GM12878 (cell line): ENCODE results near the gene MATN1. TPM values are rescaled to one million over a fixed set of nuclear protein-coding genes. Genes with fewer than 3 reads are reported as not detected.

Experiments
- ATAC-seq: fragments of 200-7000 bp; cut with Tn5 transposase; 3 replicates; pipeline ENCODE4 v1.9.1; 2020; ENCODE audit warnings: mild to moderate bottlenecking, moderate library complexity
- BruUV-seq: library from RNA; stranded (reverse); fragments of 400-500 nt; replicated peaks from 2 replicates; lab custom pipeline; 2021; lab: Mats Ljungman, UMichigan
- CTCF ChIA-PET: fragments of 300-600 bp; sonication (Branson Sonifier 250); formaldehyde crosslinking; extraction: SDS; loops from one replicate; lab custom pipeline; 2021; ENCODE audit warnings: inconsistent platforms; lab: Yijun Ruan, JAX
- POLR2A ChIA-PET: fragments of 350-600 bp; formaldehyde crosslinking; extraction: SDS; loops from one replicate; lab custom pipeline; 2021; ENCODE audit warnings: inconsistent platforms; lab: Charles Lee
- RAD21 ChIA-PET: fragments of 300-600 bp; sonication (Branson Sonifier 250); formaldehyde crosslinking; loops from one replicate; lab custom pipeline; 2023; ENCODE audit warnings: antibody characterized with exemption; ENCODE audit not compliant: unreplicated experiment; lab: Charles Lee
- SMC1A ChIA-PET: fragments of 300-600 bp; sonication (Branson Sonifier 250); formaldehyde crosslinking; loops from one replicate; lab custom pipeline; 2023; ENCODE audit not compliant: unreplicated experiment, uncharacterized antibody; lab: Charles Lee
- DNase-seq: peaks from one replicate; pipeline ENCODE4 v3.0.0-alpha.2; 2011; ENCODE audit warnings: low read depth, low spot score
- FAIRE-seq: peaks from 3 replicates; lab custom pipeline; 2011; peaks lifted over from hg19 to GRCh38; lab: Jason Lieb, UNC
- H2AFZ ChIP-seq: 2 replicates; pipeline ENCODE4 v1.6.0; 2011; ENCODE audit warnings: low read depth, low read length, control low read depth; ENCODE audit not compliant: control insufficient read depth
- H3K27ac ChIP-seq: 2 replicates; pipeline ENCODE4 v1.5.1; 2011; ENCODE audit warnings: control low read depth; ENCODE audit not compliant: control insufficient read depth, insufficient read depth
- H3K27me3 ChIP-seq, 2 experiments: replicated peaks in 1 of 2; 2 replicates each; pipeline versions ENCODE4 v1.6.0 to v1.6.1; 2011; ENCODE audit warnings: low read length in 1 of 2; ENCODE audit not compliant: control insufficient read depth in 2 of 2, insufficient read depth in 2 of 2
- H3K36me3 ChIP-seq, 2 experiments: 2 replicates each; pipeline ENCODE4 v1.5.1; 2011; ENCODE audit warnings: low read length in 1 of 2; ENCODE audit not compliant: control insufficient read depth in 2 of 2, insufficient read depth in 2 of 2
- H3K4me1 ChIP-seq: 2 replicates; pipeline ENCODE4 v1.6.1; 2011; ENCODE audit warnings: mild to moderate bottlenecking, low read length, moderate library complexity, mixed read lengths; ENCODE audit not compliant: control insufficient read depth, insufficient read depth
- H3K4me2 ChIP-seq: 2 replicates; pipeline ENCODE4 v1.6.0; 2011; ENCODE audit warnings: control low read depth; ENCODE audit not compliant: control insufficient read depth, insufficient read depth
- H3K4me3 ChIP-seq: fragments of 200-600 bp; sonication (generic); 2 replicates; pipeline ENCODE4 v1.5.1; 2016
- H3K79me2 ChIP-seq: 2 replicates; pipeline ENCODE4 v1.6.0; 2011; ENCODE audit warnings: low read length; ENCODE audit not compliant: control insufficient read depth, insufficient read depth
- H3K9ac ChIP-seq: 2 replicates; pipeline ENCODE4 v1.8.0; 2011; ENCODE audit warnings: low read length, control low read depth, mixed read lengths; ENCODE audit not compliant: control insufficient read depth, insufficient read depth
- H3K9me3 ChIP-seq: replicated peaks from 3 replicates; pipeline ENCODE4 v1.5.1; 2011; ENCODE audit warnings: mild to moderate bottlenecking, low read length; ENCODE audit not compliant: control insufficient read depth, insufficient read depth
- H4K20me1 ChIP-seq: 2 replicates; pipeline ENCODE4 v1.6.0; 2011; ENCODE audit not compliant: control insufficient read depth, insufficient read depth
- EGR1 ChIP-seq, 2 experiments: IDR thresholded peaks; 1 replicate in 1 of 2; 2 replicates in 1 of 2; pipeline ENCODE4 v1.6.1; 2011 to 2012; ENCODE audit warnings: low read depth in 2 of 2, low read length in 2 of 2, borderline replicate concordance in 1 of 2, mild to moderate bottlenecking in 1 of 2, moderate library complexity in 1 of 2
- GATAD2B ChIP-seq: fragments of 450-650 bp; conservative IDR thresholded peaks from 2 replicates; pipeline ENCODE4 v1.6.1; 2017; ENCODE audit warnings: low read depth, mild to moderate bottlenecking, moderate library complexity
- HDGF ChIP-seq: fragments of 450-650 bp; IDR thresholded peaks from 2 replicates; pipeline ENCODE4 v1.6.1; 2016; ENCODE audit warnings: antibody characterized with exemption
- PBX3 ChIP-seq: IDR thresholded peaks from 2 replicates; pipeline ENCODE4 v1.6.1; 2011; ENCODE audit warnings: mild to moderate bottlenecking, low read depth, low read length, moderate library complexity; ENCODE audit not compliant: insufficient replicate concordance
- PKNOX1 ChIP-seq: fragments of 450-650 bp; IDR thresholded peaks from 2 replicates; pipeline ENCODE4 v1.6.1; 2016; ENCODE audit warnings: mild to moderate bottlenecking
- RBBP5 ChIP-seq: fragments of 200-600 bp; sonication (generic); conservative IDR thresholded peaks from 2 replicates; pipeline ENCODE4 v1.6.1; 2016
- SMAD1 ChIP-seq: fragments of 450-650 bp; IDR thresholded peaks from 2 replicates; pipeline ENCODE4 v1.6.1; 2018; ENCODE audit warnings: mild to moderate bottlenecking, low read depth; ENCODE audit not compliant: partially characterized antibody
- SP1 ChIP-seq: IDR thresholded peaks from one replicate; pipeline ENCODE4 v1.6.1; 2011; ENCODE audit warnings: low read depth, low read length
- WGBS: methylation state at CpG from one replicate; pipeline ENCODE4 v1.1.6; 2016; ENCODE audit warnings: low lambda C conversion rate; ENCODE audit not compliant: insufficient replicate concordance, insufficient coverage; ENCODE audit errors: missing lambda C conversion rate; 5-methylcytosine and 5-hydroxymethylcytosine counted together
- in situ Hi-C: fragments of 300-500 bp; cut with MboI; formaldehyde crosslinking; loops from 9 replicates; pipeline ENCODE4 v1.14.3; 2018; ENCODE audit warnings: mixed read lengths
- intact Hi-C: fragments of 100-400 bp; cut with micrococcal nuclease; formaldehyde crosslinking; loops from one replicate; pipeline ENCODE4 v1.14.2; 2022; ENCODE audit not compliant: unreplicated experiment
- polyA plus RNA-seq, 11 experiments: library from polyadenylated mRNA; depleted of rRNA in 4 of 11; unstranded in 6 of 11; stranded (reverse) in 5 of 11; fragments of >200 nt; fragmentation: Nextera tagmentation in 4 of 11; fragmentation: Illumina TruSeq in 1 of 11; extraction: Ambion mirVana in 4 of 11; extraction: Trizol in 1 of 11; gene quantifications; 1 replicate in 1 of 11; 2 replicates in 10 of 11; pipeline versions ENCODE4 v1.2.1 to v1.2.3, GENCODE V29; 2011 to 2016; ENCODE audit warnings: inconsistent platforms in 2 of 11, missing spikeins in 2 of 11, low read depth in 1 of 11
- total RNA-seq, 4 experiments: library from RNA; depleted of rRNA in 3 of 4; stranded (reverse); fragments of >200 nt in 3 of 4; fragmentation: Illumina TruSeq in 1 of 4; extraction: Trizol in 1 of 4; gene quantifications; 2 replicates each; pipeline versions ENCODE4 v1.2.1 to v1.2.3, GENCODE V29; 2013 to 2021

MATN1 gene
- total and polyA plus RNA-seq, 10 of the 15 experiments (the other 5 are each of a cell fraction or from before 2014, with no cell fraction given): 0.04 to 0.50 (median 0.10) TPM; not detected in 1

GRCh38 chr1:30718091-30718635 is 5.2 kb downstream of the MATN1 start:
- no peaks in the 10 kb centered on the region for H3K27me3 ChIP-seq
- H3K4me3 ChIP-seq: peak overlapping the region; percentile 68; the same call in 1 of the 2 replicates
- peak overlapping the region; percentile 46; the same call in 1 of the 2 replicates for H2AFZ ChIP-seq
- ChIA-PET SMC1A (interaction anchor here (0.7 to 21.5 kb wide), 12 partner anchors 10 to 194 kb away, joined by 3 to 556 read pairs (median 10); partner anchors contain the start of gene LAPTM5), POLR2A (interaction anchor here (0.6 to 4.4 kb wide), 16 partner anchors 9 to 347 kb away, joined by 3 to 79 read pairs (median 6); no protein-coding TSS in a partner anchor), CTCF (interaction anchor here (0.6 to 4.9 kb wide), 20 partner anchors 12 to 211 kb away, joined by 3 to 516 read pairs (median 18); partner anchors contain the start of gene LAPTM5), RAD21 (interaction anchor here (0.7 to 15.6 kb wide), 18 partner anchors 10 to 1933 kb away, joined by 3 to 538 read pairs (median 10); partner anchors contain the start of gene LAPTM5)
- peaks cover 5% of the 10 kb centered on the region for H3K79me2 ChIP-seq
- FAIRE-seq (peak; percentile 93), ATAC-seq (peak; percentile 93), DNase-seq (peak; percentile 76)
- H3K4me2 ChIP-seq: peak overlapping the region; percentile 76
- 1% methylated on average over 22 of the region's 50 CpGs for WGBS
- no peak overlapping the region for H3K9ac ChIP-seq
- peaks cover 18% of the 10 kb centered on the region for H3K4me1 ChIP-seq
- H3K36me3 ChIP-seq: no peaks in the 10 kb centered on the region
- TF ChIP-seq GATAD2B: no peak
- 0 out of 3 replicates have a peak, but pooled peaks of 1 of the 2 experiments have one; percentile 5 for TF ChIP-seq EGR1 (IDR thresholded peaks at IDR 0.05; ENCODE audit: borderline replicate concordance in 1 of 2, low read depth in 2 of 2, low read length in 2 of 2)
- TF ChIP-seq RBBP5: no peak
- TF ChIP-seq HDGF: peak; percentile 90
- TF ChIP-seq PKNOX1: peak; percentile 31; the same call in 1 of the 2 replicates
- no peak for TF ChIP-seq SMAD1
- TF ChIP-seq PBX3: peak; percentile 2
- TF ChIP-seq SP1: peak; percentile 62
- intact Hi-C loops (loop anchor here (2.0 kb wide), 1 partner anchor 211 kb away; no protein-coding TSS in a partner anchor), in situ Hi-C loops (loop anchor here (5.0 kb wide), 1 partner anchor 194 kb away; no protein-coding TSS in a partner anchor)
- H3K9me3 ChIP-seq: peaks cover 7% of the 10 kb centered on the region; the same call in 2 of the 3 replicates
- H4K20me1 ChIP-seq: no peaks in the 10 kb centered on the region
- H3K27ac ChIP-seq: no peak overlapping the region
- no TSS peak for BruUV-seq
